A673 (cell line): ENCODE data around the gene AFF2.

Source experiments
- CTCF ChIP-seq: fragments of 300-800, 200-600 bp; sonication (generic); conservative IDR thresholded peaks from 2 replicates; pipeline ENCODE4 v1.5.1; 2017; ENCODE audit warnings: low read depth, mild to moderate bottlenecking, antibody characterized with exemption, low read length, moderate library complexity, mixed read lengths
- EZH2 ChIP-seq: fragments of 200-600 bp; sonication (generic); IDR thresholded peaks from 2 replicates; pipeline ENCODE4 v1.6.1; 2017; ENCODE audit warnings: borderline replicate concordance, low read depth, mild to moderate bottlenecking, mixed read lengths, antibody characterized with exemption, low read length; ENCODE audit not compliant: poor library complexity, severe bottlenecking

GRCh38 chrX:148715361-148715760 is 214.9 kb downstream of the AFF2 start:
- TF ChIP-seq CTCF (no peak), EZH2 (no peak)
